SK-N-SH (cell line): ENCODE data around the gene MPDU1. TPM values are rescaled to one million over a fixed set of nuclear protein-coding genes. Genes with fewer than 3 reads are reported as not detected.

Experiments used
- CTCF ChIA-PET: fragments of 300-600, 350-600 bp; formaldehyde crosslinking; extraction: SDS; loops from one replicate; lab custom pipeline; 2021; lab: Yijun Ruan, JAX
- POLR2A ChIA-PET: fragments of 350-600 bp; sonication (Branson Sonifier 250); formaldehyde crosslinking; extraction: SDS; loops from one replicate; lab custom pipeline; 2020; ENCODE audit warnings: antibody characterized with exemption, inconsistent platforms; lab: Yijun Ruan, JAX
- DNase-seq: peaks from one replicate; pipeline ENCODE4 v3.0.0; 2012
- H2AFZ ChIP-seq: fragments of 200-600 bp; sonication (generic); 2 replicates; pipeline ENCODE4 v1.8.1; 2016; ENCODE audit warnings: antibody characterized with exemption, mild to moderate bottlenecking, low read depth
- H3F3A ChIP-seq: fragments of 200-600 bp; sonication (generic); replicated peaks from 2 replicates; pipeline ENCODE3; 2016; ENCODE audit warnings: antibody characterized with exemption, mild to moderate bottlenecking; ENCODE audit not compliant: insufficient read depth
- H3K27ac ChIP-seq, 2 experiments: fragments of 200-500 bp in 1 of 2; fragments of 200-600 bp in 1 of 2; sonication (Bioruptor generic) in 1 of 2; sonication (generic), shearing (Covaris generic) in 1 of 2; 2 replicates each; pipeline versions ENCODE4 v1.5.1 to v1.6.1; 2014 to 2016; ENCODE audit warnings: low read depth in 2 of 2, inconsistent platforms in 1 of 2, low read length in 1 of 2, mild to moderate bottlenecking in 1 of 2, mixed read lengths in 1 of 2
- H3K27me3 ChIP-seq: fragments of 200-600 bp; sonication (generic), shearing (Covaris generic); 2 replicates; pipeline ENCODE4 v1.6.1; 2016; ENCODE audit warnings: mixed run types; ENCODE audit not compliant: insufficient read depth
- H3K36me3 ChIP-seq, 2 experiments: fragments of 200-500 bp in 1 of 2; fragments of 200-600 bp in 1 of 2; sonication (Bioruptor generic) in 1 of 2; sonication (generic) in 1 of 2; replicated peaks in 1 of 2; 2 replicates each; pipeline versions ENCODE3 to v1.5.1; 2014 to 2016; ENCODE audit warnings: low read length in 1 of 2, mild to moderate bottlenecking in 1 of 2; ENCODE audit not compliant: insufficient read depth in 2 of 2, control insufficient read depth in 1 of 2
- H3K4me1 ChIP-seq, 2 experiments: fragments of 200-500 bp in 1 of 2; fragments of 200-600 bp in 1 of 2; sonication (Bioruptor generic) in 1 of 2; sonication (generic), shearing (Covaris generic) in 1 of 2; 2 replicates each; pipeline versions ENCODE4 v1.5.1 to v1.6.1; 2014 to 2016; ENCODE audit warnings: low read depth in 1 of 2, low read length in 1 of 2, mixed run types in 1 of 2; ENCODE audit not compliant: insufficient read depth in 2 of 2, control insufficient read depth in 1 of 2
- H3K4me2 ChIP-seq: fragments of 200-600 bp; sonication (generic), shearing (Covaris generic); 2 replicates; pipeline ENCODE4 v1.6.1; 2017; ENCODE audit warnings: mixed run types
- H3K4me3 ChIP-seq, 2 experiments: fragments of 200-500 bp in 1 of 2; fragments of 200-600 bp in 1 of 2; sonication (Bioruptor generic) in 1 of 2; sonication (generic), shearing (Covaris generic) in 1 of 2; 2 replicates each; pipeline versions ENCODE4 v1.5.1 to v1.8.1; 2014 to 2016; ENCODE audit warnings: low read depth in 2 of 2, inconsistent platforms in 1 of 2, low read length in 1 of 2, mild to moderate bottlenecking in 1 of 2, mixed read lengths in 1 of 2, moderate library complexity in 1 of 2
- H3K79me2 ChIP-seq: fragments of 200-600 bp; sonication (generic); 2 replicates; pipeline ENCODE4 v1.8.1; 2017; ENCODE audit warnings: mild to moderate bottlenecking; ENCODE audit not compliant: insufficient read depth
- H3K9ac ChIP-seq: fragments of 200-600 bp; sonication (generic); 2 replicates; pipeline ENCODE4 v1.6.1; 2017; ENCODE audit warnings: mixed run types
- H3K9me2 ChIP-seq: fragments of 200-600 bp; sonication (generic); 2 replicates; pipeline ENCODE4 v1.6.1; 2017; ENCODE audit warnings: mixed run types
- H3K9me3 ChIP-seq: fragments of 200-600 bp; sonication (generic); 2 replicates; pipeline ENCODE4 v1.6.1; 2017; ENCODE audit warnings: mixed run types, mild to moderate bottlenecking, moderate library complexity
- H4K20me1 ChIP-seq: fragments of 200-600 bp; sonication (generic); 2 replicates; pipeline ENCODE4 v1.6.1; 2017; ENCODE audit warnings: mild to moderate bottlenecking, mixed run types; ENCODE audit not compliant: insufficient read depth
- CHD2 ChIP-seq: fragments of 150-350 bp; IDR thresholded peaks from 2 replicates; pipeline ENCODE4 v1.6.1; 2018; ENCODE audit warnings: low read length; ENCODE audit not compliant: partially characterized antibody
- CTCF ChIP-seq: fragments of 200-600 bp; sonication (generic); IDR thresholded peaks from 2 replicates; pipeline ENCODE4 v1.6.1; 2017; ENCODE audit warnings: antibody characterized with exemption, mild to moderate bottlenecking, moderate library complexity
- EP300 ChIP-seq, 2 experiments: IDR thresholded peaks; 2 replicates each; pipeline versions ENCODE4 v1.4.0 to v1.6.1; 2012; ENCODE audit warnings: borderline replicate concordance in 1 of 2, low read depth in 1 of 2, low read length in 1 of 2
- EZH2phosphoT487 ChIP-seq: fragments of 200-600 bp; sonication (generic); IDR thresholded peaks from 2 replicates; pipeline ENCODE4 v1.6.1; 2017; ENCODE audit warnings: low read depth, mixed run types, mild to moderate bottlenecking, antibody characterized with exemption, moderate library complexity, borderline replicate concordance
- FOSL2 ChIP-seq: IDR thresholded peaks from 2 replicates; pipeline ENCODE4 v1.4.0; 2012; ENCODE audit warnings: low read depth, mild to moderate bottlenecking, moderate library complexity, borderline replicate concordance
- FOXM1 ChIP-seq: IDR thresholded peaks from 2 replicates; pipeline ENCODE4 v1.4.0; 2012; ENCODE audit warnings: low read depth, mild to moderate bottlenecking
- GATA2 ChIP-seq: sonication (generic); formaldehyde crosslinking; IDR thresholded peaks from 2 replicates; pipeline ENCODE4 v1.5.0; 2020; ENCODE audit warnings: mild to moderate bottlenecking, missing genetic modification reagents
- MAX ChIP-seq: IDR thresholded peaks from 2 replicates; pipeline ENCODE4 v1.4.0; 2012; ENCODE audit warnings: low read depth
- MEF2A ChIP-seq: IDR thresholded peaks from 2 replicates; pipeline ENCODE4 v1.4.0; 2012; ENCODE audit warnings: low read depth, borderline replicate concordance
- MXI1 ChIP-seq: IDR thresholded peaks from 2 replicates; pipeline ENCODE4 v1.6.1; 2012; ENCODE audit warnings: mild to moderate bottlenecking, low read depth, low read length, improper control_type of control experiment
- PBX3 ChIP-seq: IDR thresholded peaks from 2 replicates; pipeline ENCODE4; 2012
- POLR2AphosphoS5 ChIP-seq: IDR thresholded peaks from 2 replicates; pipeline ENCODE4 v1.6.1; 2012; ENCODE audit warnings: low read depth, low read length
- RAD21 ChIP-seq: IDR thresholded peaks from 2 replicates; pipeline ENCODE4 v1.6.1; 2012; ENCODE audit warnings: mild to moderate bottlenecking, low read length
- RCOR1 ChIP-seq: fragments of 150-350 bp; IDR thresholded peaks from 2 replicates; pipeline ENCODE4 v1.6.1; 2017; ENCODE audit warnings: antibody characterized with exemption, low read length
- SIN3A ChIP-seq: IDR thresholded peaks from 2 replicates; pipeline ENCODE4 v1.6.1; 2012; ENCODE audit warnings: low read depth, mild to moderate bottlenecking, low read length, moderate library complexity, borderline replicate concordance
- SMC3 ChIP-seq: IDR thresholded peaks from 2 replicates; pipeline ENCODE4 v1.6.1; 2012; ENCODE audit warnings: low read depth, low read length, improper control_type of control experiment
- TAF1 ChIP-seq: IDR thresholded peaks from 2 replicates; pipeline ENCODE4 v1.6.1; 2012; ENCODE audit warnings: low read depth, mild to moderate bottlenecking, low read length, moderate library complexity, borderline replicate concordance
- TCF12 ChIP-seq: IDR thresholded peaks from 2 replicates; pipeline ENCODE4 v1.4.0; 2012
- USF1 ChIP-seq: IDR thresholded peaks from 2 replicates; pipeline ENCODE4 v1.4.0; 2012; ENCODE audit warnings: low read depth, borderline replicate concordance
- YY1 ChIP-seq: IDR thresholded peaks from 2 replicates; pipeline ENCODE4 v1.4.0; 2012; ENCODE audit warnings: low read depth, mild to moderate bottlenecking
- WGBS: methylation state at CpG from one replicate; pipeline ENCODE4 v1.1.6; 2017; ENCODE audit warnings: low lambda C conversion rate; 5-methylcytosine and 5-hydroxymethylcytosine counted together
- polyA plus RNA-seq, 3 experiments: library from polyadenylated mRNA; depleted of rRNA; stranded (reverse); fragments of >200 nt; gene quantifications; 2 replicates each; pipeline ENCODE4 v1.2.3, GENCODE V29; 2012

Gene MPDU1
- polyA plus RNA-seq, 1 of the 3 experiments (the other 2 are of a cell fraction) = 126 TPM

- Histone ChIP-seq H3K9ac (no peak overlapping the region), H2AFZ (0 out of 2 replicates have a peak overlapping the region, but pooled peaks have one; percentile 29)
- CTCF ChIA-PET = interaction anchor here (1.5 to 6.8 kb wide), 2 partner anchors 22 to 24 kb away, joined by 5 to 32 read pairs; partner anchors contain the start of gene SENP3
Observed at GRCh38 chr17:7538891-7539545, 44.6 kb upstream of the MPDU1 start.

GRCh38 chr17:7541074-7541621, 42.5 kb upstream of the MPDU1 start:
- H3K4me1 ChIP-seq = no peaks in the 10 kb centered on the region
- H3K9me3 ChIP-seq = peaks cover 3% of the 10 kb centered on the region; the same call in 1 of the 2 replicates
- no peaks in the 10 kb centered on the region for H3K9me2 ChIP-seq
- H3K4me2 ChIP-seq = no peak overlapping the region
- H3F3A ChIP-seq = no peaks in the 10 kb centered on the region
- CTCF ChIA-PET = interaction anchor here (1.3 to 6.8 kb wide), 3 partner anchors 20 to 42 kb away, joined by 3 to 32 read pairs (median 9); partner anchors contain the start of gene SENP3
- no peak for DNase-seq
- no peaks in the 10 kb centered on the region for H3K36me3 ChIP-seq
- H2AFZ ChIP-seq = no peak overlapping the region
- no peak overlapping the region for H3K9ac ChIP-seq
- H4K20me1 ChIP-seq = no peaks in the 10 kb centered on the region
- POLR2A ChIA-PET = no interaction called here
- H3K27ac ChIP-seq = no peak overlapping the region
- H3K79me2 ChIP-seq = no peaks in the 10 kb centered on the region
- H3K4me3 ChIP-seq = no peak overlapping the region
- 84% methylated on average over 9 of the region's 9 CpGs for WGBS
- H3K27me3 ChIP-seq = no peaks in the 10 kb centered on the region; the same call in 1 of the 2 replicates
- TF ChIP-seq TAF1 (no peak), MEF2A (no peak), YY1 (no peak), RAD21 (no peak), EP300 (IDR thresholded peaks at IDR 0.05; ENCODE audit: borderline replicate concordance in 1 of 2, low read depth in 1 of 2, low read length in 1 of 2) (no peak), RCOR1 (no peak), CTCF (no peak), PBX3 (no peak), SMC3 (no peak), USF1 (no peak)

More at GRCh38 chr17:7538891-7539545, 44.6 kb upstream of the MPDU1 start:
- Histone ChIP-seq H3K27me3 (no peaks in the 10 kb centered on the region; the same call in 1 of the 2 replicates), H3F3A (no peaks in the 10 kb centered on the region), H3K4me3 (no peak overlapping the region), H4K20me1 (no peaks in the 10 kb centered on the region), H3K9me2 (no peaks in the 10 kb centered on the region), H3K79me2 (no peaks in the 10 kb centered on the region), H3K4me1 (no peaks in the 10 kb centered on the region), H3K4me2 (no peak overlapping the region), H3K27ac (no peak overlapping the region), H3K9me3 (peaks cover 3% of the 10 kb centered on the region; the same call in 1 of the 2 replicates), H3K36me3 (no peaks in the 10 kb centered on the region)
- DNase-seq = no peak
- TF ChIP-seq CHD2 = no peak
- no peak for TF ChIP-seq MXI1
- TF ChIP-seq EP300 (IDR thresholded peaks at IDR 0.05; ENCODE audit: borderline replicate concordance in 1 of 2, low read depth in 1 of 2, low read length in 1 of 2) = no peak
- TF ChIP-seq MEF2A = no peak
- no peak for TF ChIP-seq POLR2AphosphoS5
- no peak for TF ChIP-seq MAX
- TF ChIP-seq USF1 = no peak
- no peak for TF ChIP-seq SIN3A
- no peak for TF ChIP-seq GATA2 (CRISPR knock-in tag)
- TF ChIP-seq PBX3 = no peak
- no peak for TF ChIP-seq TCF12
- TF ChIP-seq EZH2phosphoT487 = no peak
- TF ChIP-seq FOSL2 = no peak
- TF ChIP-seq FOXM1 = no peak
- POLR2A ChIA-PET = interaction anchor here (1.2 kb wide), 1 partner anchor 23 kb away, joined by 3 read pairs; no protein-coding TSS in a partner anchor
- WGBS = 62% methylated on average over 10 of the region's 11 CpGs
